ENCODE measurements around the gene NF2.

NF2 gene

GRCh38 chr22:29702000-29702930 is 98.8 kb downstream of the NF2 start:
- no peak overlapping the region for H3K4me3 ChIP-seq (ENCODE audit: low read depth, low read length)
- DNase-seq (ENCODE audit: low read depth) = no peak
- TF ChIP-seq MYC (IDR thresholded peaks at IDR 0.05; ENCODE audit: low read depth, low read length) = no peak
- TF ChIP-seq, protein P1, sequence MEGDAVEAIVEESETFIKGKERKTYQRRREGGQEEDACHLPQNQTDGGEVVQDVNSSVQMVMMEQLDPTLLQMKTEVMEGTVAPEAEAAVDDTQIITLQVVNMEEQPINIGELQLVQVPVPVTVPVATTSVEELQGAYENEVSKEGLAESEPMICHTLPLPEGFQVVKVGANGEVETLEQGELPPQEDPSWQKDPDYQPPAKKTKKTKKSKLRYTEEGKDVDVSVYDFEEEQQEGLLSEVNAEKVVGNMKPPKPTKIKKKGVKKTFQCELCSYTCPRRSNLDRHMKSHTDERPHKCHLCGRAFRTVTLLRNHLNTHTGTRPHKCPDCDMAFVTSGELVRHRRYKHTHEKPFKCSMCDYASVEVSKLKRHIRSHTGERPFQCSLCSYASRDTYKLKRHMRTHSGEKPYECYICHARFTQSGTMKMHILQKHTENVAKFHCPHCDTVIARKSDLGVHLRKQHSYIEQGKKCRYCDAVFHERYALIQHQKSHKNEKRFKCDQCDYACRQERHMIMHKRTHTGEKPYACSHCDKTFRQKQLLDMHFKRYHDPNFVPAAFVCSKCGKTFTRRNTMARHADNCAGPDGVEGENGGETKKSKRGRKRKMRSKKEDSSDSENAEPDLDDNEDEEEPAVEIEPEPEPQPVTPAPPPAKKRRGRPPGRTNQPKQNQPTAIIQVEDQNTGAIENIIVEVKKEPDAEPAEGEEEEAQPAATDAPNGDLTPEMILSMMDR (IDR thresholded peaks at IDR 0.05; ENCODE audit: low read depth, low read length) = no peak
- no peak for TF ChIP-seq POLR2A (IDR thresholded peaks at IDR 0.05; ENCODE audit: extremely low read depth, insufficient read length)
- TF ChIP-seq, protein P2, sequence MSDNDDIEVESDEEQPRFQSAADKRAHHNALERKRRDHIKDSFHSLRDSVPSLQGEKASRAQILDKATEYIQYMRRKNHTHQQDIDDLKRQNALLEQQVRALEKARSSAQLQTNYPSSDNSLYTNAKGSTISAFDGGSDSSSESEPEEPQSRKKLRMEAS (IDR thresholded peaks at IDR 0.05; ENCODE audit: low read depth, low read length) = no peak

DNA sequence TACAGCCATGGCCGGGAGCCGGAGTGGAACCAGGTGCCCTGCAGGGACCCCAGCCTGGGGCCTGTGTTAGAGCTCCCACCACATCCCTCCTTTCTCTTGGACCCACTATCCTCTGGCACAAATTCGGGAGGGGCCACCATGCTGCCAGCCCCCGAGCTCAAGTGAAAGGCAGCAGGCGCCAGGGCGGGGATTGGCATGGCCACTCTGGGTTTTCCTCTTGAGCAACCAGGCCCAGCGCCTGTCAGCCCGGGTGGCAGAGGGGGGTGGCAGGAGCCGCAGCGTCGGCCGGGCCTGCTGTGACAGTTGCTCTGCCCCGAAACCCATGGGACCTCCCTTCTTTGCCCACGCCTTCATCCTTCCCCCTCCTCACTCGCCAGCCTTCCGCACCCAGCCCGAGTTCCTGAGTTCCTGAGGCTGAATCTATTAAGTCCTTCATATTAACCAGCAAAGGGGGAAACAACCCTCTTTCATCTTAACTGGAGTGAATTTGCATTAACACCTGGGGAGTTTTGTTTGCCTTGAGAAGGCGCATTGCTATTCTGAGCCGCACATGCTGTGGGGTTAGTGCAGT is 99.6 kb downstream of the NF2 start:
- TF ChIP-seq POLR2A (IDR thresholded peaks at IDR 0.05; ENCODE audit: extremely low read depth, insufficient read length) (no peak), MYC (IDR thresholded peaks at IDR 0.05; ENCODE audit: low read depth, low read length) (no peak)
- TF ChIP-seq, protein P2 (IDR thresholded peaks at IDR 0.05; ENCODE audit: low read depth, low read length) = no peak
- TF ChIP-seq, protein P1 (IDR thresholded peaks at IDR 0.05; ENCODE audit: low read depth, low read length) = no peak
- peak; percentile 40 for DNase-seq (ENCODE audit: low read depth)
- no peak overlapping the region for H3K4me3 ChIP-seq (ENCODE audit: low read depth, low read length)

DNA sequence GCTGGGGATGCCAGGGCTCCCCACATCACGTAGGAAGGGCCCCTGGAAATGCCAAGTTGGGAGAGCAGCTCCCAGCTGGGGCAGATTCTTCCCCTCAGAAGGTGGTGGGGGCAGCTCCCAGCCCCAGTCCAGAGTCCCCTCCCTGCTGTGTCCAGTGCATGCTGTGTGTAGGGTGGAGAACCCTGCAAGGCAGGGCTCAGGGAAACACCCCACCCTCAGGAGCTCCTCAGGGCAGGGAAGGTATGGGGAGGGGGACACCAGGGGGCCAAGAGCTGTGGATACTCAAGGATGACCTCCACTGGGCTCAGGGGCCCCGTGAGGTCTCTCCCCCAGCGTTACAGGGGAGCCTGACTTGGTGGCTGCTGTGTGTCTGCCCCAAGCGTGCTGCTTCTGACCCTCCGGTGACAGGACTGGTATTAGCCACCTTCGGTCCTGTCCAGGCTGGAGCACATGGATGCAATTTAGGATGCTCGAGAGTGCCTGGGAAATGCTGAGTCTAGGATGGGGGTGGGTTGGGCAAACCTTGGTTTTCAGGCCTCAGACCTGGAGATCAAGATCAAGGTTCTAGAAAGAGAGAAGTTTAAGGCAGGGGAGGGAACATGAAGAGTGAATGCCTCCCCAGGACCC is 100.2 kb downstream of the NF2 start:
- DNase-seq (ENCODE audit: low read depth) = no peak
- no peak overlapping the region for H3K4me3 ChIP-seq (ENCODE audit: low read depth, low read length)
- TF ChIP-seq MYC (IDR thresholded peaks at IDR 0.05; ENCODE audit: low read depth, low read length) (no peak), POLR2A (IDR thresholded peaks at IDR 0.05; ENCODE audit: extremely low read depth, insufficient read length) (no peak)
- TF ChIP-seq, protein P2 (IDR thresholded peaks at IDR 0.05; ENCODE audit: low read depth, low read length) = no peak
- TF ChIP-seq, protein P1 (IDR thresholded peaks at IDR 0.05; ENCODE audit: low read depth, low read length) = no peak

GRCh38 chr22:29704528-29705285 is 101.3 kb downstream of the NF2 start:
- DNase-seq (ENCODE audit: low read depth) = no peak
- TF ChIP-seq, protein P2 (IDR thresholded peaks at IDR 0.05; ENCODE audit: low read depth, low read length) = no peak
- no peak for TF ChIP-seq POLR2A (IDR thresholded peaks at IDR 0.05; ENCODE audit: extremely low read depth, insufficient read length)
- TF ChIP-seq, protein P1 (IDR thresholded peaks at IDR 0.05; ENCODE audit: low read depth, low read length) = no peak
- no peak overlapping the region for H3K4me3 ChIP-seq (ENCODE audit: low read depth, low read length)

DNA sequence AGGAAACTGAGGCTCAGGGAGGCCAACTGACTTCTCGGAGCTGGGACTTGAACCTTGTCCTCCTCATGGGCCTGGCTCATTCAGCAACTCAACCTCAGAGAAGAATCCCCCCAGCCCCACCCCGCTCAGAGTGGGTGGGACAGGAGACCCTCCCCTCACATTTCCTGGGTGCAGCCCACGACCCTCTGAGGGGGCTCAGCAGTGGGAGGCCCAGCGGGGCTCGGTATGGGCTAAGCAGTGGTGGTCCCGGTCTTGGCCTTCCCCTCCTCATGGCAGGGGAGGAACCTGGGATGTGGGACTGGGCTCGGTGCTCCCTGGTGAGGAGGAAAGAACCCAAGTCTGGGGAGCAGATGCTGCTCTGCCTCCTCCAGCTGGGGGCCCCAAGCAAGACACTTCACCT is 102.2 kb downstream of the NF2 start:
- TF ChIP-seq MYC (IDR thresholded peaks at IDR 0.05; ENCODE audit: low read depth, low read length) (no peak), POLR2A (IDR thresholded peaks at IDR 0.05; ENCODE audit: extremely low read depth, insufficient read length) (no peak)
- DNase-seq (ENCODE audit: low read depth) = no peak
- H3K4me3 ChIP-seq (ENCODE audit: low read depth, low read length) = no peak overlapping the region

All from NB4 (cell line).